Ishikawa (cell line): ENCODE measurements around the gene TSPAN18.

Source experiments
- CEBPB ChIP-seq: IDR thresholded peaks from 2 replicates; pipeline ENCODE4 v1.6.1; 2012
- CREB1 ChIP-seq: IDR thresholded peaks from 2 replicates; pipeline ENCODE4 v1.6.1; 2012; ENCODE audit warnings: low read depth
- EGR1 ChIP-seq: IDR thresholded peaks from 2 replicates; pipeline ENCODE4 v1.6.1; 2012
- EP300 ChIP-seq: IDR thresholded peaks from 2 replicates; pipeline ENCODE4 v1.6.1; 2012; ENCODE audit warnings: borderline replicate concordance
- FOXM1 ChIP-seq: IDR thresholded peaks from 2 replicates; pipeline ENCODE4 v1.6.1; 2012; ENCODE audit warnings: low read depth, borderline replicate concordance
- MAX ChIP-seq: IDR thresholded peaks from 2 replicates; pipeline ENCODE4 v1.6.1; 2012
- NFIC ChIP-seq: IDR thresholded peaks from 2 replicates; pipeline ENCODE4 v1.6.1; 2012
- RAD21 ChIP-seq: IDR thresholded peaks from 2 replicates; pipeline ENCODE4 v1.6.1; 2012; ENCODE audit warnings: low read depth
- REST ChIP-seq: IDR thresholded peaks from 2 replicates; pipeline ENCODE4 v1.6.1; 2012; ENCODE audit warnings: low read depth, mild to moderate bottlenecking
- TAF1 ChIP-seq: IDR thresholded peaks from 2 replicates; pipeline ENCODE4 v1.6.1; 2012; ENCODE audit warnings: low read depth, mild to moderate bottlenecking
- TCF12 ChIP-seq: IDR thresholded peaks from 2 replicates; pipeline ENCODE4 v1.6.1; 2012; ENCODE audit warnings: low read depth
- TEAD4 ChIP-seq: IDR thresholded peaks from 2 replicates; pipeline ENCODE4 v1.6.1; 2012
- USF1 ChIP-seq: IDR thresholded peaks from 2 replicates; pipeline ENCODE4 v1.6.1; 2012
- YY1 ChIP-seq: IDR thresholded peaks from 2 replicates; pipeline ENCODE4 v1.6.1; 2012; ENCODE audit warnings: low read depth
- ZBTB7A ChIP-seq: IDR thresholded peaks from 2 replicates; pipeline ENCODE4 v1.6.1; 2012; ENCODE audit warnings: low read depth

TSPAN18 gene

GRCh38 chr11:44931466-44931865, 204.7 kb downstream of the TSPAN18 start:
- TF ChIP-seq ZBTB7A (no peak), TCF12 (no peak)

- TF ChIP-seq FOXM1, result no peak
- TF ChIP-seq ZBTB7A, result no peak
- TF ChIP-seq CEBPB, result no peak
- TF ChIP-seq TCF12, result no peak
- TF ChIP-seq EGR1, result no peak
- TF ChIP-seq TEAD4, result no peak
- no peak for TF ChIP-seq TAF1
- no peak for TF ChIP-seq NFIC
- no peak for TF ChIP-seq RAD21
- TF ChIP-seq CREB1, result no peak
- TF ChIP-seq REST, result no peak
Observed at GRCh38 chr11:44934110-44934509, 207.3 kb downstream of the TSPAN18 start.

- no peak for TF ChIP-seq FOXM1
- TF ChIP-seq EGR1, result no peak
- TF ChIP-seq ZBTB7A, result no peak
- no peak for TF ChIP-seq TCF12
Observed at GRCh38 chr11:44934735-44935250, 208.0 kb downstream of the TSPAN18 start.

- TF ChIP-seq RAD21, result peak; percentile 98
- TF ChIP-seq FOXM1, result no peak
- 0 out of 2 replicates have a peak, but pooled peaks have one; percentile 38 for TF ChIP-seq ZBTB7A
- TF ChIP-seq EP300, result no peak
Observed at GRCh38 chr11:44936525-44936924, 209.8 kb downstream of the TSPAN18 start.

GRCh38 chr11:44936951-44937543, 210.3 kb downstream of the TSPAN18 start:
- no peak for TF ChIP-seq TEAD4
- no peak for TF ChIP-seq CREB1
- no peak for TF ChIP-seq REST
- TF ChIP-seq CEBPB, result no peak
- TF ChIP-seq EGR1, result no peak
- TF ChIP-seq MAX, result no peak
- TF ChIP-seq USF1, result no peak
- no peak for TF ChIP-seq TCF12
- no peak for TF ChIP-seq YY1
- no peak for TF ChIP-seq EP300
- TF ChIP-seq ZBTB7A, result no peak
- TF ChIP-seq RAD21, result no peak
- TF ChIP-seq TAF1, result no peak
- no peak for TF ChIP-seq NFIC
- TF ChIP-seq FOXM1, result no peak

GRCh38 chr11:44938066-44938691, 211.4 kb downstream of the TSPAN18 start:
- TF ChIP-seq TCF12 (no peak), EGR1 (no peak), CEBPB (no peak)
